GM21423 (cell line): ENCODE data around the gene C2orf81.

ENCODE experiments used
- ATAC-seq: cut with Tn5 transposase; IDR thresholded peaks from one replicate; pipeline ENCODE4 v1.9.1; 2021; ENCODE audit warnings: mild to moderate bottlenecking, moderate library complexity; ENCODE audit not compliant: unreplicated experiment

The C2orf81 gene

GRCh38 chr2:74391580-74392448 is 29.6 kb downstream of the C2orf81 start:
- peak; percentile 66 for ATAC-seq

GRCh38 chr2:74391209-74391579 is 30.2 kb downstream of the C2orf81 start:
- peak; percentile 13 for ATAC-seq

- ATAC-seq = no peak
These were observed 30.8 kb downstream of the C2orf81 start for GRCh38 chr2:74390606-74391005.

- ATAC-seq = no peak
These were observed 34.1 kb downstream of the C2orf81 start for GRCh38 chr2:74387346-74387745.

GRCh38 chr2:74385396-74385795 is 36.0 kb downstream of the C2orf81 start:
- no peak for ATAC-seq

GRCh38 chr2:74384051-74384450 is 37.4 kb downstream of the C2orf81 start:
- no peak for ATAC-seq

- no peak for ATAC-seq
These were observed 38.2 kb downstream of the C2orf81 start for GRCh38 chr2:74383254-74383653.

GRCh38 chr2:74381751-74382150 is 39.7 kb downstream of the C2orf81 start:
- no peak for ATAC-seq

- ATAC-seq = no peak
These were observed 41.3 kb downstream of the C2orf81 start, which contains the start of gene DCTN1 for GRCh38 chr2:74379851-74380789. Gene DCTN1, minus strand, starts transcription at chr2:74380311. Its CDS starts 274 bp downstream, at chr2:74380037.

- no peak for ATAC-seq
These were observed 43.4 kb downstream of the C2orf81 start for GRCh38 chr2:74378007-74378406.

GRCh38 chr2:74375838-74376237 is 45.6 kb downstream of the C2orf81 start:
- ATAC-seq = no peak

- ATAC-seq = no peak
These were observed 46.8 kb downstream of the C2orf81 start for GRCh38 chr2:74374509-74375205.

- ATAC-seq = no peak
These were observed 47.4 kb downstream of the C2orf81 start for GRCh38 chr2:74373985-74374384.

GRCh38 chr2:74373221-74373676 is 48.2 kb downstream of the C2orf81 start:
- ATAC-seq = no peak

GRCh38 chr2:74372674-74373073 is 48.7 kb downstream of the C2orf81 start:
- ATAC-seq = no peak

GRCh38 chr2:74371421-74371820 is 50.0 kb downstream of the C2orf81 start:
- ATAC-seq = no peak

GRCh38 chr2:74369976-74370375 is 51.4 kb downstream of the C2orf81 start:
- ATAC-seq = no peak

- ATAC-seq = no peak
These were observed 52.9 kb downstream of the C2orf81 start for GRCh38 chr2:74368499-74368898.

- ATAC-seq = no peak
These were observed 53.6 kb downstream of the C2orf81 start for GRCh38 chr2:74367789-74368188.

GRCh38 chr2:74366036-74366435 is 55.4 kb downstream of the C2orf81 start:
- no peak for ATAC-seq
